HG03460 (cell line): ENCODE results near the gene CTBP2.

Experiments
- ATAC-seq: cut with Tn5 transposase; IDR thresholded peaks from one replicate; pipeline ENCODE4 v1.9.1; 2021; ENCODE audit not compliant: unreplicated experiment

Gene CTBP2

DNA sequence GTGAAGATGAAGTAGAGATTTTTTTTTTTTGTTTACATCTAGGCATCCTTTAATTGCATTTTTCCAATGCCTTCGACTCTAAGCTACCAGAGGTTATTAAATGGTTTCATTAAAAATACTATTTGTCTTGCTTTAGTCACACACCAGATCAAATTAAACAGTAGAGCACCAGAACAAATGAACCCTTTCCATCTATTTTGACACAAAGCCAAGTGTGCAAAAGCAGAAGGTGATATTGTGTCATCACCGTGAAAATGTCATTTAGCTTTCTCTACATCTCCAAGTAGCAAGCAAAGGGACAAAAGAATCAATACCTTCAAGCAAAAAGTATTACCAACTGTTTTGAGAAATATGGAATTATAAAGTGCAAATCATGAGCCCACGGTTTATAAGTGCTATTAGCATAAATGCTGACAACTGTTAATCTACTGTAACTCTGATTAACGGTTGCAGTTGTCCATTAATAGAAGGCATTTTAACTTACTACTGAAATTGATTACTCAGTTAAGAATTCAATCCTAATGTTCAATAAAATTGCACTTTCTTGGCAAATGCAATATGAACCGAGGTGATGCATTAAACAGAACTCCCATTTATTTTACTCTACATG, 49.1 kb downstream of the CTBP2 start:
- no peak for ATAC-seq

DNA sequence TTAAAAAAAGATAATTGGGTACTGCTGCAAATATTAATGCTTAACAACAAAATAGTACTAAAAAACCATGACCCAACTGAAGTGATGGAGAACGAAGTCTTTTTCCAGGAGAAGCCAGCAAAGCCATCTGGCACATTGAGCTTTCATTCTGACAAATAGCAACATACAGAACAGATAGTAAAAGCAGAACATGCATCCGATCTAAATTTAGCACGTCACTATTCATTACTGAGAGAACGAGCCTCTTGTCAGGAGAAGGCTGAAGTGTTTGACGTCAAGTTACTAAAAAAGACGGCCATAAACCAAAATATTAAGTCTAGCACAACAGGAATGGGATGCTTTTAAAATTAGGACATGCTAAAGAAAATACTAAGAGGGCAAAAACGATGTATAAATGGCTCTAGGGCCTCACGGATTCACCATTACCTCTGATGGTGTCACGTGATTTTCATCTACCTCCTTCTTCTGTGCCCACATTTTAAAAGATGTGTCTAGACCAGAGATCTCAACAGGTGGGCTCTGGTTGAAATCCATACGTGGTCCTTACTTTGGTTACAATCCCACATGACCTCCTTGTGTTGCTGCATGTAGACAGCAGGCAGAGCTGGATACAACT, 52.3 kb downstream of the CTBP2 start:
- ATAC-seq, result no peak

DNA sequence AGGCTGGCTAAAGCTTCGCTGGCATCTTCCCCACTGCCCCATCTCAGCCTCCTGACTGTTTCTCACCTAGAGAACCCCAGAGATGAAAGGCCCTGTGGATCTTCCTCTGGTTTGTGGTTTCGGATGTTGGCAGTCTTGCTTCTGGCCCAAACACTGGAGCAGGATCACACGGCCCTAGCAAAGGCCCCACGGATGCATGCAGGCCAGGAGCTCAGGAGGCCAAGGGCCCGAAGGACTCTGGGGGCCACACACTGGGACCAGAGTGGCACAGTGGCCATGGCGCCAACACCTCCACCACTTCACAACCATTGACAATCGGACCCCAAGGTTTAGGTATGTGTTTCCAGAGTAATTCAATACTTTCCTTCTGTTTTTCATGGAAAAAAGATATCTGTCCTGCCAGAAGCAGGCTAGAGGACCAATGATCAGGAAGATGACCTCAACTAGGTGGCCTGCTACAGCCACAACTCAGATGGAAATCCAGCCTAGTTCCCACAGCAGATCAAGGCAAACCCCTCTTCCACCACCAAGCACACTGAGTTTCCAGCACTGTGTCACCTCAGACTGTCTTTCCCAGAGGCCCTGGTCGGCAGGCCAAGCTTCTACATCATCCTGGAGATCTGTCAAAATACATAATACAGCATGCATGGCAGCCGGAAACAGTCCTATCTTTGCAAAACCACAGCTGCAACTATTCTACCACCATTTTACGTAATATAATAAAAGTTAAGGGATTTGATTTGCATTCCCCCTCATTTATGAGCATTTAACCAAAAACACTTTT, 53.0 kb downstream of the CTBP2 start:
- ATAC-seq, result no peak

DNA sequence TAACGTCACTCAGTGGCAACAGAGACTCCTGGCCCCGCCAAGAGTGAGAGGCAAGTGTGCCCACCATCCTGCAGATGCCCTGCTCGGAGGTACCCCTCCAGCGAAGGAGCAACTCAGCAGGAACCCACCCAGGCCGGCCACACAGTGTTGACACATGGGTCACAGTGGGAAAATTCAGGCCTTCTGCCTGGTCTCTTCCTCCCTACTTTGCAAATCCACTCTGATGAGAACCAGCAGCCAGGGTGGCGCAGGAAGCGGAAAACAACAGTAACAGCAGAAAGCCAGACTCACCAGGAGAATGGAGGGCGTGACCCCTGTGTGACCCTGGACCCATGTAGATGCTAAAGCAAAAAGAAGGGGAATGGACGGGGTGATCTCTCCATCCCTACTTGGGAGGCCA, 53.8 kb downstream of the CTBP2 start:
- no peak for ATAC-seq

DNA sequence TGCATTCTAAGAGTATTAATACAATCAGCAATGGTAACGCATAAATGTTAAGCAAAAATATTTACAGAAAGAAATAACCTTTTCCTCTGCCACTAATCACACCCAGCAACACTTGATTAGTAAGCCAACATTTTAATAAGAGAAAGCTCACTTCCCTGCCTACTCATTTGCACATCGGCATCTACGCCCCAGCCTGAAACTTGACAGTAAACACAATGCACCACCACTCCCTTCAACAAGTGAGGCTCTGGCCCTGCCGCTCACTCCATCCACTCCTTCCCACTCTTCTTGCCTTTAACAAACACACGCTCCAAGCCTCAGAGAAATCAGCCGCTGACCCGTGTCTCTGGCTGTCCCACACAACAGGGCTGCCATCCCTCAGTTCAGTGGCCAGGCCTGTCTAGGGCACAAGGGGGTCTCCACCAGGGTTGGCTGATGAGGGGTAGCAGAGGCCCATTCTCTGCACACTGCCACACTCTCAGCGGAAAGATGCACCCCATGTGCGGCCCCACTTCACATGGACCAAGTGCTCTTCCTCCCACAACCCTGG, 54.6 kb downstream of the CTBP2 start:
- ATAC-seq, result no peak

DNA sequence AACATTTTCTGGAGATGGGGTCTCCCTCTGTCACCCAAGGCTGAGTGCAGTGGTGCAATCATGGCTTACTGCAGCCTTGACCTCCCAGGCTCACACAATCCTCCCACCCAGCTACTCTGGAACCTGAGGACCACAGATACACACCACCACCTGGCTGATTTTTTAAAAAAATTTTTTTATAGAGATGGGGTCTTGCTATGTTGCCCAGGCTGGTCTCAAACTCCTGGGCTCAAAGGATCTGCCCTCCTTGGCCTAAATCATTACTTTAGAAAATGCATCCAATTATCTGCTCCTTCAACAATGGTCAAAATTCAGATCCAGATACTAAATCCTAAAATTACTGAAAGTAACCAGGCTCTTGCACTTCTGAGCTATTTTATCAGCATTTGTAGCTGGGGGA, 55.2 kb downstream of the CTBP2 start:
- ATAC-seq, result no peak

DNA sequence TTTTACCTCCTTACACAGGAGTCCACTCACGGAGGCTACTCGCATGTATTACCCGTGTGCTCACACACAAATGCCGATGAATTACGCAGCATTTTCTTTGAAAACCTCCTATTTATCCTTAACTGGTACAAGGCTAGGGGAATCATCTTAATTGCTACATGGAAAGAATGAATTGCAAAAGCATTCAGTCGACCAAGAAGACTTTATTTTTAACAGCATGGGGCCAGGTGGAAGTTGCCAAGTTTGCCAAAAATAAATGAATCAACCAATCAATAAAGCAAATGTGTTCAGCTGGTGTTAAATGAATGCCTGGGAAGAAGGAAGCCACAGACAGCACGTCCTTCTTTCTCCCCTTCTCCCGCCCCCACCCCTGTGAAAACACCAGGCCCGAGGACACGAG, 55.8 kb downstream of the CTBP2 start:
- no peak for ATAC-seq

DNA sequence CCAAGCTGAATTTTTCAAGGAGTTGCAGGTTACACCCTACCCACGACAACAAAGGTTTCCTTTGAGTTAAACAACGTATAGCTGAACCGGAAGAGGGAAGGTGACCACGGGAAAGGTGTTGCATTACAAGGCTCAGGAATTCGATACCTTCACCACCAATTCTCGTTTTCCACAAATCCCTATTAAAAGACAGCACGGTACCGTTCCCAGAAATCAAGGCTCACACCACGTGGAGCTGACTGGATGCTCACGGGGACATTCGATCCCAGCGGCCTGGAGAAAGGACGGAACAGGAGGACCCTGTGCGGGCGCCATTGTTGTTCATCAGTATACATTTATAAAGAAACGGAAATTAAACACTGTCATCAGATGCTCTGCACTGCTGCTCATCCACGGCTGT, 56.4 kb downstream of the CTBP2 start:
- no peak for ATAC-seq

DNA sequence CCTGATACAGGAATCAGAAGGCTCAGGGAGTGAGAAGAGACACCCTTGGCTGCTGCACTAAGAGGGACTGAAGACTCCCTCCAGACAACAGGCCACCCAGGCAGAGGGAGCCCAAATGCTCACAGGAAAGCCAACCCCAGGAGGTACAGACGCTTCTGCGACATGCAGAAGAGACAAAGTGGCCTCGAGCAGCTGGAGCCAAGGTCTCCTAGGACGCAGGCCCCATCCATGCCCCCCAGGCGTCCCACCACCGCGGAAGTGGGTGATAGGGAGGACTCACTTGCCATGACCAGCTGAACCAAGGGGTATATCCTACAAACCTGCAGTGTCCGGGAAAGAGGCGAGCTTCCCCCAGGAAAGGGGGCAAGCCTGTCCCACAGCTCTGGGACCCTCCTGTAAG, 56.9 kb downstream of the CTBP2 start:
- ATAC-seq, result no peak

DNA sequence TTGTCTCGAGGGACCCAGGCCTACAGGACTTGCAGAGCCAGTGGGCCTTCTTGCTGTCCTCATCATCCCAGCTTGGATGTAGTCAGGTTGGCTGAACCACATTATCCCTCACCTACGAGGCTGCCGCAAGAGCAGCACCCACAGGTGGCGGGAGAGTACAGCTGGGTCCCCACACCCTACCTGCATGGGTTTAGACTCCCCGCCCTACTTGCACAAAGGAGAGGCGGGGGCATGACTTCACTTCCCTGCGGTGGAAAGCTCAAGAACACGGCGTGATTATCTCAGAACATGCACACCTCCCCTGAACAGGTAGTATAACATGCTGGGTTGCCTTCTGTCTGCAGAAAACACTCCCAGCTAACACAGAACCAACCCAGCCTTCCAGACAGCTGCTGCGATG, 57.5 kb downstream of the CTBP2 start:
- ATAC-seq, result no peak

DNA sequence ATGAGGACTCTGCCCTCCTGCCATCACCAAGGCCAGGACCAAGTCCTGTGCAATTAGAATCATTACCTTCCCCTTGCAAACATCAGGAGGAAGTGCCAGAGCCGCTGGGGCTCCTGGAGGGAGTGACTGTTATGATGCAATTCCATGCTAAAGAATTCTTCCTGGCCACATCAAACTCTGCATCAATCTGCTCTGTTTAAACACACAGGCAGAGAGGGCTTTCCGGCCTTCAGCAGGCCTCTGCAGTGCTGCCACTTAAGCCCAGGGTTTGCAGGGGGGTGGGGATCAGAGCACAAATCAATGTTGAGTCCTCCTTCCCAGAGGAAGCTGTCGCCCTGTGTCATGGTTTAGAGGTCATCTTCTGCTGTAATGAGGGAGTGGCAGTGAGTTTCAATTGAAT, 58.1 kb downstream of the CTBP2 start:
- ATAC-seq, result no peak

DNA sequence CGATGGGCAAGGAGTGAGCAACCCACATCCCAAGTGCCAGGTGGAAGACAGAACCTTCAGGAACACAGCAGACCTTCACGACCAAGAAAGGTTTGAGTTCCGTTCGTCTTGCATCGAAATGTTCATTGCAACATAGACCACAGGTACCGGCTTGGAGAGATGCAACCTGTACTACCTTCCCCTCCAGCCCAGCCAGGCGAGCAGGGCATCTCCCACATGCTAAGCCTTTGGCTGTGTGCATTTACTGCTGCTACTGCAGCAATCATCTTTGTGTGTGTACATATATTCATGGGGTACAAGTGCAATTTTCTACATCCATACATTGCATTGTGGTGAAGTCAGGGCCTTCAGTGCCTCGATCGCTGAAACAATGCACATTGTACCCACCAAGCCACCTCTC, 58.8 kb downstream of the CTBP2 start:
- no peak for ATAC-seq

DNA sequence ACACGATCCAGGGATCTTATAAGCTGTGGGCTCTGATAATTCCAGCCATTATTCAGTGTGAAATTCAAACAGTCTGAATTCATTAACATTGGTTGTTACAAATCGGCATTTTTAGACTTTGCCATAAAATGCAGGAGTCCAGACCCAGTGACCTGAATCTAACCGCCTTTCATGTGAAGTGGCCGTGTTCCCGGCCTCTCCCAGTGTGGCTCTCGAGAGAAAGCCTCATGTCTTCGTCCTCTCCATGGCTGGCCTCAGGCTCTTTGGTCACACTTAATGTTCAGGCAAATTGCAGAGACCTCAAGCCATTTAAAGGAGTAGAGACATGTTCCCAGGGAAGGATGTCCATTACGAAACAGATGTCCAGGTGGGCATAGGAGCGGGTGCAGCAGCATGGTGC, 59.3 kb downstream of the CTBP2 start:
- ATAC-seq, result no peak

DNA sequence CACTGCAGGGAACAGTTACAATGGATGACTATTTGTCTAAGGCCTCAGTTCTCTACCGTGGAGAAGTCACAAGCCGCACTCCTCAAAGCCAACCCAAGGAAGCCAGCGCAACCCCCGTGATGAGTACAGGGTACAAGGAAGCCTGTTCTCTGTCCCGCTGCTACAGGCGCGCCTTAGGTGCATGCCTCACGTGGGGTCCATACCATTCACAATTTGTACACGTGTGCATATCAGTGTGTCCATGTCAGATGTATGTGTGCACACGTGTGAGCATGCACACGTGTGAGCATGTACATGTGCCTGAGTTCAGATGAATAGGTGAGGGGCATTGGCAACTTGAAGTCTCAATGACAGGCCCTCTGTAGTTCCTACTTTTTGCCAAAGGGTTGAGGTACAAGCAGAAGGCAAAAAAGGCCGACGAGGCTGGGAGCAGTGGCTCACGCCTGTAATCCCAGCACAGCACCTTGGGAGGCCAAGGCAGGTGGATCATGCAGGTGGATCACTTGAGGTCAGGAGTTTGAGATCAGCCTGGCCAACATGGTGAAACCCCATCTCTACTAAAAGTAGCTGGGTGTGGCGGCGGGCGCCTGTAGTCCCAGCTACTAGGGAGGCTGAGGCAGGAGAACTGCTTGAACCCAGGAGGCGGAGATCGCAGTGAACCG, 62.8 kb downstream of the CTBP2 start:
- no peak for ATAC-seq

DNA sequence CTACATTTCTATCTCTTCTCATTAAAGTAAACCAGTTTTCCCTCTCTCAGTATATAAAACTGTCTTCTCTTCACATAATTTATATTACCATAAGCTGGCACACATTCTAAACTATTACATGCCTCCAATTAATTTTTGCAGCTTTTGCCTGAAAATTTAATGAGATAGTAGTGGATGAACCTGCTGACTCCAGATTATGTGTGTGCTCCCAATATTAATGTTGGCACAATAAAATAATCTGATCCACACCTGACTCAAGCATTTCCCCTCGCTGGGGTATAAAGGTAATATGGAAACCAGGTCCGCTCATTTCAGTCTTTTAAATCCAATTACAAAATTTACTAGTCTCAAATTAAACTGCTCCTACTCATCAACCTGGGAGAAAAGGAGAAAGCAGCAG, 63.4 kb downstream of the CTBP2 start:
- no peak for ATAC-seq

DNA sequence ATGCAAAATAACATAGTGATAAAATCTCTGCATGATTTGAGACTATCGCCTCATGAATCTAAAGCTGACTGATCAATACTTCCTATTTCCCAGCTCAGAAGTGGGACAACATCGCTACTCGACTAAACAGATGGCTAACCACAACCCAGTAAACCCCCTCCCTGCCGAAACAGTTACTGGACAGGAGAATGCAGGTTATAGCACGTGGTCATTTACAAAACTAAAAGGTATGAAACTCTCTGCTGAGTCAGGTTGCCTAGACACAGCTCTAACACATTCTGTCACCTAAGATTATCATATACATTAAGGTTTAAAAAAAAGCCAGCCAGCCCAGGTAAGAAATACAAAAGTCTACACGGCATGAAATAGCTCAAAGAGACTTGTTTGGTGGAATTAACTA, 64.0 kb downstream of the CTBP2 start:
- ATAC-seq, result no peak

DNA sequence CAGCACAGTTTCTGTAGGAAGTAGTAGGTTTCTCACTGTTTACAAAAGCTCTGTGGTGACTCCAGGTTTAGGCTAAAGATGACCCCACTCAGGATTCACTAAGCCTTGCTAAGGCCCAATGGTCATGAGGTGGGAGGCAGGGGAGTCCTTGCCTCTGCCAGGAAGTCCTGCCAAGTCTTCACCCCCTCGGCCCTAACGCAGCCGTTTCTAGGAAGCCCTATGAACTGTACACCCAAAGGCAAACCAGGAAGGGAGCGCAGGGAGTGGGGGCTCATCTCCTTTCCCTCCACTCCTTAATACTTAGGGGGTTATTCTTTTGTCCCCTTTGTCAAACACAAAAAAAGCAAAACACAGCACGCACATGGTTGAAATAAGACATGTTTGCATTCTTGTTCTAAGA, 64.6 kb downstream of the CTBP2 start:
- ATAC-seq, result no peak

DNA sequence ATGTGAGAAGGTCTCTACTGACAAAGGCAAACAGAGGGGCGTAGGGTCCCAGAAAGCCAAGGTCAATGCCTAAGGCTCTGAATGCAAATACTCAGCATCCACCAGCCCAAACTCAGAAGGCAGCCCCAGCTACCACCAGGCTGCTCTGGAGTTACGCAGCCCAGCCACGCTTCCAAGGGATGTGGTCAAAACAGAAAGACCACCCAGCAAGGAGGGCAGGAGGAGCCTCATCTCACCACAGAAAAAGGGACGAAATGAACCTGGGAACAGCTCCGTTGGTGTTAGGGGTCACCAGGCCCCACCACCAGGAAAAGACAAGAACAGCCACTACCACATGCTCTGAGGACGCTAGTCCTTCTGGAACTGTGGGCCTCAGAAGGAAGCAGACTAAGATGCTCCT, 65.1 kb downstream of the CTBP2 start:
- ATAC-seq, result no peak

DNA sequence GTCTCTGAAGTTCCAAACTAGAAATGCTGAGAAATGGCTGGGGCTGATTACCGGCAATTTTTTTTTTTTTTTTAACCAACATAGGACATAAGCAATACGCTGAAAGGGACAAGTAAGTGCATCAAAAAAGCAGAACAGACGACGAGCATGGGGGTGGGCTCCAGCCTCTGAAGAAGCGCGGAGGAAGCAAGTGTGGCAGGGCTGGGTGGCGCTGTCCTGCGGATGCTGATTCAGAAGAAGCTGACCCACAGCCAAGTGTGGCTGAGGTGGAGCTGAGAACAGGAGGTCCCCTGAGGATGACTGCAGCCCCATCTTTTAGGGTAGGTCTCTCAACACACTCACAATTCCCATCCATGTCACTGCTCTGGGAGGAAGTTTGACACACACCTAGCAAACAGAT, 65.6 kb downstream of the CTBP2 start:
- no peak for ATAC-seq

DNA sequence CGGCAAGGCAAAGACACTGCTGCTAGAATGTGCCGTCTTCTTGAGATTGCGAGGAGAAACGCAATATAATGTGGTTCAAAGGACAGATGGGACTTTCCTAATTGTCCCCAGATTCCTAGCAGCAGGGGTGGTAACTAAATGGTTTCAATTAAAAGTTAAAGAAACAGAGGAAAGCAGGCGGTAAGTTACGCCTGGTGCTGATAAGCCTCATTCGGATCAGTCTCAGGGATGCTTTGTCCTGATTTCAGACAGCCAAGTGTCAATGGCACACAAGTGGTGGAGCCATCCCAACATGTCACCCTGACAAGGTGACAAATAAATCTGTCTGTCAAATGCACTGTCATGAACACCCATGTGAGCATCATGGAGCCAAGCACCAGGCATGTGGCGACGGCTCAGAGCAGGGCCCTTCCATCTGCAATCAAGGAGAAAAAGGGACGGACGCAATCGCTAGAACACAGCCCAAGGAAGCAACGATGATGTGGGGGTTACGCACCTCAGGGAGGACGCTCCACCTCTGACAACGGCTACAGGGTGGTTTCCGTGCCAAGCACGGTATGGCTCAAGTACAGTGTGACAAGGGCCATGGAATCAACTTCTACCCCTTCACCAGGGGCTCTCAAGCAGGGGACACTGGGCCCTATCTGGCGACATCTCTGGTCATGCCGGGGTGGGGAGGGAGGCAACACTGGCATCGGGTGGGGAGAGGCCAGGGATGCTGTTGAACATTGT, 66.2 kb downstream of the CTBP2 start:
- ATAC-seq, result no peak
